Tongue (tissue), 2 donors: Measurements from ENCODE around the gene EXOC6B. TPM values are rescaled to one million over a fixed set of nuclear protein-coding genes. Genes with fewer than 3 reads are reported as not detected.

Experiments used
- DNase-seq: peaks from one replicate; pipeline ENCODE4 v3.0.0-alpha.2; 2015
- total RNA-seq: library from RNA; depleted of rRNA; stranded (reverse); fragments of >200 nt; gene quantifications from one replicate; pipeline ENCODE4 v1.2.3, GENCODE V29; 2014

The EXOC6B gene
- total RNA-seq, 1 donor from 2014 or later = 55.2 TPM

DNA sequence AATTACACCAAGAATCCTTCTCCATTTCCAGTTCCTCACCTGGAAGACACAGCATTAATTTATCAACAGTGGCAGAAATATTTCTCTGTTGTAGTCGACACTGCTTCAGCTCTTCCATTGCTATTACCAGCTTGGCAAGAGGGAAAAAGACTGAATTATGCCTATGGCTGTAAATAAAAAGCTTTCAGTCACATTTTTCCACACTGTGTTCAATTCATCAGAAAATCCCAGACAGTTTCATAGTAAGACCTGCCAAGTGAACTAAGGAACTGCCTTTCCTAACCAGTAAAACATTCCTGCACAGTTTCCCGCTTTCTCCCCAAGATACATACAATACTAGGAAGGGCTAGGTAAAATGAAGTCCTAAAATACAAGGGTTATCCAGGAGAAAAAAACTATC is 94.7 kb downstream of the EXOC6B start:
- peak; percentile 37 for DNase-seq

DNA sequence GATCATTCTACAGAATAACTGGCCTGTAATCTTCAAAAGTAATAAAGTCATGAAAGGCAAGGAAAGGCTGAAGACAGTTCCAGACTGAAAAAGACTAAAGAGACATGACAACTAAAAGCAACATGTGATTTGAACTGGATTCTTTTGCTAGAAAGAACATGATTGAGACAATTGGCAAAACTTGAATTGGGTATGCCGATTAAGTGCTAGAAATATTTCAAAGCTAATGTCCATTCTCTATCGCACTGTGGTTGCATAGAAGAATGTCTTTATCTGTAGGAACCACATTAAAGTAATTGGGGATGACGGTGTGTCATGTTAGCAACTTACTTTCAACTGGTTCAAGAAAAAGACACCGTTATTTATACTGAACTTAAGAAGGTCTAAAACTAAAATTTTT is 98.5 kb downstream of the EXOC6B start:
- no peak for DNase-seq

DNA sequence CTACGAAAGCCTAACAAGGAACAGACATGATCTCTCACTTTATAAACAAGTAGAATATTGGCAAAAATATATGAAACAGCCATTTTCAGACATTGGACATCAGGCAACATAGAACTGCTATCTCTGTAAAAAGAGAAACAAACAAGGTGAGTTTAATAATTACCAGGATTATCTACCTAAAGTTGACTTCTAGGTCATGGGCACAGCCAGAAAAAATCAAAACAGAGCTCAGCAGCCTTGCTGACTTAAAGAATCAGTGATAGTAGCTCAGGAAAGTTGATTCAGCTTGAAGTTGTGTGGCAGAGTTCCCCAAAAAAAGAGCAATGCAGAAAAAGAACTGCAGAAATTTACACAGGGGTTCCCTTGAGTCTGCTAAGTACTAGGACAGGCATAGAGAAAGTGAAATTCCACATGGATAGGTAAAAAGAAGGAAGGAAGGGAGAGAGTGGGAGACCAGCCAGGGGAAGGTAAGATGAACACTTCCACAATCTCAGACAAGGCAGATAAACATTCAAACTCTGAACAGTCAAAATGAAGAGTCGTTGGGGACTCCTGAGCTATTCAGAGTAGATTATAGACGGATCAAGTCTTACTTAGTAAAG is 102.0 kb downstream of the EXOC6B start:
- no peak for DNase-seq

DNA sequence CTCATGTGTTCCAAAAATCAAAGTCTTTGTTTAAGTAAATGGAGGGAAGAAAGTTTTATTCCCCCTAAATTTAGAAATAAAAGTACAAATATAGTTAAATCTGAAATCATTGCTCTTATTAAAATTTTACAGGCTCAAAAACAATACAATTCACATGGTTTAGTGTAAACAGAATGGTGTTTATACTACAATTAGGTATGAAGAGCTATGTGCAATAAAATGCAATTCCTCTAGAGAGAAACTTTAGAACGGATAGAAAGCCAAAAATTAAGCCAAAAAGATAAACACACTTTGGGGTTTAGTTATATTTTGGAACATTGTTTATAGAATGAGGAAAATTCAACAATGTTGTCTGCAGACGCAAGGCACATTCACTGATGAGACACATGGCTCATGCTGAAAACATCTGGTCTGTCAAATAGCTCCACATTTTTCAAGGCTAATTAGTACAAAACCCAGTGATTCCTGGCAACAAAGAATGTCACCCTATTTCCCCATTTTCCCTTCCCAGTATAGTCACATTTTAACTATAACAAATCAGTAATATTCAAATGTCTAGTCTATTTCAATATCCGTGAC is 103.3 kb downstream of the EXOC6B start:
- DNase-seq = peak; percentile 42

DNA sequence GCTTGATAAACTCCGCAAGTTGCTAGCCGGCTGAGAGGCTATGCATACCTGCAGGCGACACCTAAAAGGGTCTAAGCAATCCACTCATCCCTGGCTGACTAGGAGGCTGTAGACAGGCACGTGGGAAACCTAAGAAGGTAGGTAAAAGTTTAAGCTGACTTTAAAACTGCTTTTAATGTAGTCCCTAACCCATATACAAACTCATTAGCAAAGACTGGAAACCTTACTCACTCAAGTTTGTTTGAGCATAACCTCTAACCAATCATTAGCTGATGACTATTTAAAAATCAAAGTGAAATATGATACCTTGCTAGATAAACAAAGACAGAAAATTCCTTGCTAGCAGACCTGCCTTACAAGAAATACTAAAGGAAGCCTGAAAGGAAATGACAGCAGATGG is 106.4 kb downstream of the EXOC6B start:
- no peak for DNase-seq

DNA sequence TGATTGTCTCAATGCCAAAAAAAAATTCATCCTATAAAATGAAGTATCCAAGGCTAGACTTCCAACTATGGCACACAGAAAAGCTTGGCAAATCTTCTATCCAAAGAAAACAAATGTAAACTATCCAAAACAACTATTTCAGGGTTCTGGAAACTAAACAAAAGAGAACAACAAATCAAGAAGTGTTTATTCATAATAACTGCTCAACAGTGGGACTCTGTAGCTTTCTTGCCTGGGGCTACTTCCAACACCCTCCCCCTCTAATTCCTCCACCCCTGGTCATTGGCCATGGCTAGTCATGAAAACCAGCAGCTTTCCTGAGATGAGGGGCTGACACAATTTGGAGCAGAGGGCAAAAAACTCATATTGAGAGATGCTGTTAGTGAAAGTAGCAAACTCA is 107.0 kb downstream of the EXOC6B start:
- DNase-seq = no peak

DNA sequence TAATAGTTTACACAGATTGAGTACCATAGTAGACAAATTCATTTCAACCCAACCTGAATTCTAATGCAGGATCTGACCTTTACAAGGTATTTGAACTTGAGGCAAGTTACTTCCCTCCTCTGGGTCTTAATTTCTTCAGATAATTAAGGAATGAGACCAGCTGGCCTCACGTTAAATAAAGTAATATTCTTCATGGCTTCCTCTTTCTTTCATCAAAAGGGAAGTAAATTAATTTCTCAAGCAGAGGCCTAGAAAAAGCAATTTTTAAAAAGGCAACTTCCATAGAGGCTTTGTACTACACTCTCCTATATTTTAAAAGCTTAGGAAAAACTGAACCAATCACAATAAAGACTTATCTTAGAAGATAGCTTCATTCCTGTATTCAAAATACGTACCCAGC is 109.2 kb downstream of the EXOC6B start:
- no peak for DNase-seq

DNA sequence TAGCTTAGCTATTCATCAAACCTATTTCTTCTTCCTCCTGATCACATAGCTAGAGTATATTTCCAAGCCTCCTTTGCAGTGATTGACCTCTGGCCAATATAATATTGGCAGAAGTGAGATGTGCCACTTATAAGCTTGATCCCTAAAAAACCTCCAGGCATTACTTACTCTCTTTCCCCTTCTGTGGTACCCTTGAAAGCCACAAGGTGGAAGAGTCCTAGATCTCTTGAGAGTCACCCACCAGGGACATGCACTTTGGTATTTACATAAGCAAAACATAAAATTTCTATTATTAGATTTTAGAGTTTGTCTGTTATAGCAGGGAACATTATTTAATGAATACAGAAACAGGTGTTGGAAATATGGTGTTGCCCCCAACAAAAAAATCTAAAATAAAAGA is 112.0 kb downstream of the EXOC6B start:
- no peak for DNase-seq

DNA sequence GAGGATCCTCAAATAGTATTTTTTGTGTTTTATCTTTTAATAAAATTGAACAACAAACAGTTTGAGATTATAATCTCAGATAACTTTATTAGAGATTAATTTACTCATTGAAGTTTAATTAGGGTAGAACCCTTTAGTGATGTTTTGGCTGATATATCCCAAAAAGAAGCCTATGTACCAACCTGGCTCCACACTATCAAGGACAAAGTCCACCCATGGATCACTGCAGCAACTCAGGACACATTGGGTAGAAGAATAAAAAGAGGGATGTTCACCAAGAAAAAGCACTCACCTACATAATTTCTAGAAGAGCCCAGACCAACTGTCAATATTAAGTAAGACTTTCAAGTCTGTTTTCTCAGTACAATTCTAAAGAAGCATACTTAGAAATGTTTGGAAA is 112.9 kb downstream of the EXOC6B start:
- DNase-seq = no peak

DNA sequence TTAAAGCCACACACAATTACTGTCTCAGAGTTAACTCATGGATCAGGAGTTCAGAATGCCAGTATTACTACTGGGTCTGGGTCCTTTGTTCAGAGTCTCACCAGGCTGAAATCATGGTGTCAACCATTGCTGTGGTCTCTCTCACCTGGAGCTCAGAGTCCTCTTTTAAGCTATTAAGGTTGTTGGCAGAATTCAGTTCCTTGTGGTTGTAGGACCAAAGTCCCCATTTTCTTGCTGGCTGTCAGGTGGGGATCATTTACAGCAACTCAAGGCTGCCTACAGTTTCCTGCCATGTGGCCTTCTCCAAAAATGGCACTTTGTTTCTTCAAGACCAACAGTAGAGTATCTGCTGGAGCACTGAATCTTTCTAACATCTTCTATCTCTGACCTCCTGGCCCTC is 113.5 kb downstream of the EXOC6B start:
- DNase-seq = no peak

DNA sequence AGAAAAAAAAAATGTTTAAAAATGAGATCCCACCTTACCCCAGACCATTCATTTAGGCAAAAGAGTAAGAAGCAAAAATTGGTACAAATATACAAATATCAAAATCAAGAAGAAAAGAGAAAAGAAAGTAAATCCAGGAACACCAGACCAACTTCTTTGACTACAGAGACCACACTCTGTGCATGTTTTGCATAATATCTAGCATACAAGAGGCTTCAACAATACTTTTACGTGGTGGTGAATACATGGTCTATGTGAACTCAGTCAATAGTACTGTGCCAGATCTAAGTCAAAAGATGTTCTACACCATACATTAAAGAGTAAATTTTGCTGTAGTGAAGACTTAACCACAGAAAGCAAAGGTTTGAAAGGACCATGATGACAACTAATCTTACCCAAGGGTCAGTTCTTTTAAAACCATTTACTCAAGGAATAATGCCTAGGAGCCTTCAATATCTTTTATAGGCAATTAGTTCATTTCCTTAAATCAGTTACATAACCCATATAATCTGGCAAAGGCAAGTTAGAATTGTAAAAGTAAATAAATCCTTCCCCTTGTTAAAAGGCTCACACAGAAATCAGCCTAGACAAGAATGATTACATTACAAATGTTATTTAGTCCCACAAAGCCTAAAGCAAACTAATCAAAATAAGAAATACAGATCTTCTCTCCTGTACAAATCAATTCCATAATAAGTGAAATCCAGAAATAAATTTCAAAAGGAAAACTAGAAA is 115.2 kb downstream of the EXOC6B start:
- DNase-seq = no peak

DNA sequence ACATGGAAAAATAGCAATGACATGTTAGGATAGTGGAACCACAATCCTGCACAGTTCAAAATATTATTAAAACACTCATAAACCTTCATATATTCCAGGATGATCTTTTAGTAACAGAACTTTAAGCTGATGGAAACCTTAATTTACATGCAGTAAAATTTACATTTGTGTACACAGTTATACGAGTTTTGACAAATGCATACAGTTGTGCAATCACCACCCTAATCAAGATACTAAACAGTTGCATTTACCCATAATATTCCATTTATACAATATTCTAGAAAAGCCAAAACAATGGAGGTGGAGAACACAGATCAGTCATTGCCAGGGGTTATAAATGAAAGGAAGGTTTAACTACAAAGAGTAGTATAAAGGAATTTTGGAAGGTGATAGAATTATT is 117.6 kb downstream of the EXOC6B start:
- no peak for DNase-seq

DNA sequence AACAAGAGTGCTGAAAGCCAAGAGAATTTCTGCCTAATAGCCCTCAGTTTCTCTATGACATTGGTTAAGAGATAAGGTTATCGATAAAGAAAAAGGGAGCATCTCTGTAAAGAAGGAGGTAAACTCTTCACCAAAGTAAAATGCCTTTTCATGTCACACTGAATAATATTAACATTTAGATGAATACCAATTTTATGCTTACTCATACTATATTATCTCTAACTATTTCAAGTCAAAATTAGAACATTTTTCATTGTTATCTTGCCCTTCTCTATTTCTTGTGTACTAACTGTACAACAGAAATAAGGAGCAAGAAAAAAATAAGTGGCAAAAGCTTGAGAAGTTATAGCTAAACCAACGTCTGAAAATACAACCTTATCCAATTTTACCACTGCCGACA is 127.5 kb downstream of the EXOC6B start:
- no peak for DNase-seq

DNA sequence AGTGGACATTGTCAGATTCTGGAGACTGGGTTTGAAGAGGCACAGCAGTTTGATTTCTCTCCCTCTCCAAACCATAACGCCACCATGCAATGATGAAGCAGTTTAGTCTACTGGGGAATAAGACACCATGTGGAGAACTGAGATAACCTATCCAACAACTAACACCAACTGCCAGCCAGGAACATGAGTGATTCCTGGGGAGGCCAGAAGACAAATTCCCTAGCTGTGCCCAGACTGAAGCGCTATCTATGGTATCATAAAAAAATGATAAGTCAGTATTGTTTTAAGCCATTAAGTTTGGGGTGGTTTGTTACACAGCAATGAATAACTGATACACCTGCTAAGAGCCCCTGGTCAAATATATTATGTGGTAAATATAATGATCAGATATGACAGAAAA is 129.3 kb downstream of the EXOC6B start:
- no peak for DNase-seq

DNA sequence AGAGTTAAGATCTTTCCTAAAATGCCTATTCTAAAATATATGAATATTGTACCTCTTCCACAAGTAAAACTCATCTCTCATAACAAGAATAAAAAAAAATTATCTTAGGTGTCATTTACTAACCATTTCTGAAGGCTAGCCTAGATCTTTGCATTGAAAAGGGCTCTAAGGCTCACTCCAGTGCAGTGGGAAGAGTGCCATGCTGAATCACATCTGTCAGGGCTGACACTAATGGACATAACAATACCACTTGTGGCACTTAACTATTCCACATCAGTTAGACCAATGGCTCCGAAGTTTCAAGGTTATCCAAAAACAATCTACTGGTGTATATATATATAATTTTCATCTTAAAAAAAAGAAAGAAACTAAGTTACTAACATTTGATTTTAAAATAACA is 130.2 kb downstream of the EXOC6B start:
- no peak for DNase-seq

DNA sequence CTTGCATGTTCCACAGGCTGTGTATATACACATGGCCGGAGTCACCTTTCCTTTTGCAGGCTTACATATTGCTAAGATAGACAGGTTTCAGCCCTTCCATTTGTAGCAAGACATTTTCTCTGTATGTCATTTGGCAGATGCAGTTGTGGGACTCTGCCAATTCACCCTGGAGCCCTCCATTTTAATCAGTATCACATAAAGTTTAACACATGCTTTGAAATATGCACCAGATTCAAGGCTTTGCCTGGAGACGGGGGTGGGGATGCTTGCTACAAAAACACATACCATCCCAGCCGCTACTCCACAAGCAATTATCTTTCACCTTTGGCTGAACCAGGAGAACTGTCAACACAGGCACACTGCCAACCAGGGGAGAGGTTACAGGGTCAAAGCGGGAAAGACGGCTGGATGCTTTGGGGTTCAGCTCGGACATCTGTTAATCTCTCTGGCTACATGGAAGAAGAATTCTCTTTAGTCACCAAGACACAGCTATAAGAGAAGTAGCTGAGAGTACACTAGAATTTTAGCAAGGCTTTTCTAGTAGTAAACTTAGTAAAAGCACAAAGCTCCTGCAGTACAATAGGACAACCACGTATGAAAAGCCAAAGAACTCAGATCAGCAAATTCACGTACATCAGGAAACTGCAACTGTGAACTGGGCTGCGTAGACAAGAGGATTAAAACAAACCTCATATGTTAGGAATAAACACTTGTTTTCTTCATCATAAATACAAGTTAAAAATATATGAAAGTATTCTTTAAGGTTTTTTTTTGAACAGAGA is 130.9 kb downstream of the EXOC6B start:
- peak; percentile 78 for DNase-seq

DNA sequence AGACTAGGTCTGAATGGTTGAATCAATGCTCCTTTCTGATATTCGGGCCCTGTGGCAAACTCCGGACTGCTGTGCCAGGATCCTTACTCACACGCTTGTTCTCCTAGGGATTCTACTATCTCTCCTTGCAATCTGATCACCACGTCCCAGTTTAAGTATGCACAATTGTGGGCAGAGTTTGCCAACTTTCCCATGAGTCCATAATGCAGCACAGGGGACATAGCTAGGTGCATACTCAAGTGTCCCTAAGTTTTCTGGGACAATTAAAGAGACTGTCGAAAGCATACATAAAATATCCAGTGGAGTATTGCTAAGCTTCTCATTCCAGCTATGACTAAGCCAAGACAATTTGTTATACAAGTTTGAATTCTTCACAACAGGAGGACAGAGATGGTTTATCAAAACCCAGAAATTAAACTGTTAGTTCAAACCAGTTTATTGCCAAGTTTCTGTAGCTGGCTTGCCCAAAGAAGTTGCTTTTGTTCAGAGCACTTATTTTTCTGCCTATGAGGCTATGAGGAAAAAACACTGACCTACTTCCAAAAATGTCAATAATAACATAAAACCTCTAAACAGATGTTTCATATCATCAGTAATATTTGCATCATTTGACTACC is 136.1 kb downstream of the EXOC6B start:
- DNase-seq = no peak

DNA sequence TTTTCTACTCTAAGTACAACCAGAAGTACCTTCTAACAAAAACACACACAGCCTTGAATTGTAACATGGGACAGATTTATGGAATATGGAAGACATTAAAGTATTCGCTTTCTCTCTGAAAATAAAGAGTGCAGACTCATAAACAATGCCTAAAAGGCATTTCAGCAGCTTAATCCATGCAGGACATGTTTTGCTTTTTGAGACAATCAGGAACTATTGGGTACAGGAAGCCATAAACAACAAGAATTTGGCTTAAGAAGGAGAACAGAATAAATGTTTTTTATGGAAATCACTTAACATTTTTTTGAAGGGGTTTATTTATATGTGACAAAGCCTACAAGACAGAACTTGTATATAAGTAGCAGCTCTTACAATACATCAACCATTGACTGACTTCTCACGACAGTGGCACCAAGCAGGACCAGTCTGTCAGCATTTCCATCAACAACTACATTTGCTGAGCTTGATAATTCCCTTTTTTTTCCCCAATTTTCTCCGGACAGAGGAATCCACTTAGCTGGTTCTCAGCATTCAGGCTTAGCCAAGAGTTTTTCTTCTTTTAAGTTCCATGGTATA is 140.1 kb downstream of the EXOC6B start:
- peak; percentile 24 for DNase-seq

DNA sequence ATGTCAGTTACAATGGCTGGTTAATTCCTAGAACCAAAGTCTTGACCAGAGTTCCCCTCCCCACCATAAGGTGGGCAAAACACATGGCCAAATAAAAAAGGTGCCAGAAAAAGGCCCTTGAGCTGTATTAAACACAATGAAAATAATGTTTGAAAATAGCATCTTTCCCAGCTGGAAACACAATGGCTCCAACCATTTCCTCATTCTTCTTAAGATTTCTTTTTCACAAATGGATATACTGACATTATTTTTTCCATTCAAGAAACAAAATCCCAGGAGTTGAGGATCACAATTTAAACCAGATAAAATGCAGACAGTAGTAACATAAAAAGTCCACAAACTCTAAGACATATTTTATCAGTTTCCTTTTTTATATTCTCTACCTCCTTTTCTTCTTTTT is 143.8 kb downstream of the EXOC6B start:
- DNase-seq = no peak

DNA sequence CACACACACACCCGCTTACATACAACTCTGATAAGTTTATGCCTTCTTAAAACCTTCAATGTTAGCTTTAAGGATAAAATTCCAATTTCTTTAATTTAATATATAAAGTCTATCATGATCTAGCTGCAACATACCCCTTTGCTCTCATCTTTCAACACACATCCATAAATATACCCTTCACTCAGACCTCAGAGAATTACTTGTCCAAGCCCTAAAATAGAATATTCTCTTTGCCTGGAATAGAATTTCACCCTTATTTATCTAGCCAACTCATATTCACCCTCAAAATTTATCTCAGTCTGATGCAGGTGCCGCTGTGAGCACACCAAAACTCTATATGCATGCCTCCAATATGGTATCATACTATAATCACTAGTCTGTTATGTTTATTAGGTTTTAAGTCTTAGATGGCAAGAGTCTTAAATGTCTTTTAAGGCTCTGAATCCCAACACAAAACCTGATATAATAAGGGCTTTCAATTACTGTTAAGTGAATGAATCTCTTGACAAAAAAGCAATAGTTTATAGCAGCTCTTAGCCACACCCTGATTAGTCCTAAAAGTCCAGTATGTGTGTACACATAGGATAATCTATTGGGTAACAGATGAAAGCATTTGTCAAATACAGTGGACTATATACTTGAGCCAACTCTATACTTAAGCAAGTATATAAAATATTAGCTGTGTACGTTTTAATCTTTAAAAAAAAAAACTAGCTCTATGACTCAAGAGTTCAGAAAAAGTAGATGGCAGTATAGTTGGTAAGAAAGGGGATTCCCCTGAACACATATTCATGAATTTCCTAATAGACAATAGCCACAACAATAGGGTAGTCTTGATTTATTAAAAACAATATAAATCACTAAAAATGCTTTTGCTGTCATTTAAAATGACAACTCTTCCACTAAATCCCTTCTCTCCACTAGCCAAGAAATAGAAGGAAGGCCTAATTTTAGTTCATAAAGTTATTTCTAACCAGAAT is 144.5 kb downstream of the EXOC6B start:
- DNase-seq = no peak

DNA sequence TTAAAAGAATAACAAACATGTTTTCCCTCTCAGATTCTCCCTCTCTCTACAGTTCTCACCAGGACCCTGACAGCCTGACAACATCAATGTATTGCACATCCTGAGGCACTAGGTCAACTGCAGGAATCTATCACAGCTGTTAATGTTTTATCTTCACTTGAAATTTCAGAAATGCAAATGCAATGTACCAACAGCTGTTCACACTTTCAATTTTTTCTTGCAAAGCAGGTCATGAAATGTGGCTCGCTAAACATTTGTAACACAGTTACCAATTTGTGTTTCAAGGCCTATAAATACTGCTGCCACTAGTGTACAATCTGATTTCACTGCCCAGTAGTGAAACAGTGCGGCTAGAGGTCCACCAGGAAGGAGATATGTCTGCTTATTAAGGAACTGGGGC is 147.8 kb downstream of the EXOC6B start:
- DNase-seq = no peak
